HG03103 (cell line): Measurements from ENCODE around the gene USH1C.

ENCODE experiments used
- ATAC-seq: cut with Tn5 transposase; IDR thresholded peaks from one replicate; pipeline ENCODE4 v1.9.1; 2021; ENCODE audit warnings: low read depth; ENCODE audit not compliant: unreplicated experiment

Gene USH1C

DNA sequence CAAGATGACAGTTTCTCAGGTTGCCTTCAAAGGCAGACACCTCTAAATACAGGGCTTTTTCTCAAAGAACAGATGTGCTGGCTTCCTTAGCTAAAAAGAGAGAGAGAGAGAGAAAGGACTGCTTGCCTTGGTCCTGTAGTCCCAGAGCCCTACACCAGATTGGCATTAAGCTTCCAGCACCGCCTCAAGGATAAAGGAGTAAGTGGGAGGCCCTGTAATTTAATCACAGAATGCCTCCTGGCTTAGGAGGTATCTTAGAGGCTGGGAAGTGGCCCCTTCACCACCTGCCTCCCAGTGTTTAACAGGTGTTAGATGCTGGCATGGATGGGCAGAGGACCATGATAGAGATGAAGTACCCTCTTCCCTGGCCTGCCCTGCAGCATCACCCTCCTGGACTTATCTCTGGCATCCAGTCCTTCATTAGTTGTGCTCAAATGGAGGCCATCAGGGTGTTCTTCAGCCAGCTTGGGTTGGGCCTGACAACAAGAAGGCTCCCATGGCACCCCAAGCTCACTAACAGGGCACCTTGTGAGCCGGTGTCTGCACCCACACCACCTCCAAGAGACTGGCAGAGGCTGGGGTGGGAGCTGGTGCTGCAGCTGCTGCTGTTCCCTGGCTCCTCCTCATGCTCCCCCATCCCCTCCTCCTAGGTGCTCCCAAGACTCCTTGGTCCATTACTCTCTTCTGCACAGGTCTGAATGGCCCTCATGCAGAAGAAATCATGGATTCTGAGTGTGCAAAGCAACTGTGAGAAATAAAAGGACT is 100.1 kb downstream of the USH1C start:
- ATAC-seq = no peak
